Measurements from ENCODE around the gene SLC37A2. TPM values are rescaled to one million over a fixed set of nuclear protein-coding genes. Genes with fewer than 3 reads are reported as not detected.

SLC37A2 gene
- total and polyA plus RNA-seq, 2 of the 13 experiments (the other 11 are each of a cell fraction or from before 2014, with no cell fraction given): 4.6 to 7.1 TPM

DNA sequence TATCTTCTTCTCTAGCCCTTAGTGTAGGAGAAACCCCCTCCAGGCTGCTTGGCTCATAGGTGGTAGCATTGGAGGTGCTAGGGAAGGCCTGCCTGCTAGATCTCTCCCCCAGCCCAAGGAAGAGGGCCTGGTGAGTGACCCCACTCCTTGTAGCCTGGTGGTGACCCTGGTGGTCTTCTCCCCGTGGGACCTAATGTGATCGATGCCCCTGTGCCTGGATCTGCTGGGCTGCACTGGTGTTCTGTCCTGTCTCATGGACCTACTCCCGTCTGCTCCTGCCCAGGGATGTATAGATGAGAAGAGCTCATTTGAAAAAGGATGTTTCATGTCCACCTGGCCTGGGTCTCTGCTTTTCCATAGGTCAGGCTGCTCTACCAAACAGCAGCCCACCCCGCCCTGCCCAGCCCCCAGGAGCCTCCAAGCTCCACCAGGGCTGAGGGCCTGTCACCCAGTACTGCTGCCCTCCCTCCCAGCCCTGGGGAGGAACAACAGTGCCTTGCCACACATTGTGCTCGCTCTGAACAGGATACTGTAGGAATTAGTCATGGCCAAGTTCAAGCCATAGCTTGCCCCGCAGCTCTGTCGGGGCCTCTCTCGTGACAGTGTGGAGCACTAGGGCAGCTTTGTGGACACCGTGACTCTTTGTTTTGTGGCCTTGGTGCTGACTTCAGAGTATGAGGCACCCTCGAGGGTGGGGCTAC is 19.7 kb downstream of the SLC37A2 start (continued):
- peak; percentile 34 for TF ChIP-seq SKI (IDR thresholded peaks at IDR 0.05; ENCODE audit: partially characterized antibody)
- 0 out of 2 replicates have a peak, but pooled peaks have one; percentile 19 for TF ChIP-seq FOSL2 (CRISPR knock-in tag; IDR thresholded peaks at IDR 0.05)
- no peak for TF ChIP-seq ZNF768 (CRISPR knock-in tag; IDR thresholded peaks at IDR 0.05)
- no peak for TF ChIP-seq FOSL1 (CRISPR knock-in tag; IDR thresholded peaks at IDR 0.05; ENCODE audit: borderline replicate concordance)
- TF ChIP-seq, protein P1, sequence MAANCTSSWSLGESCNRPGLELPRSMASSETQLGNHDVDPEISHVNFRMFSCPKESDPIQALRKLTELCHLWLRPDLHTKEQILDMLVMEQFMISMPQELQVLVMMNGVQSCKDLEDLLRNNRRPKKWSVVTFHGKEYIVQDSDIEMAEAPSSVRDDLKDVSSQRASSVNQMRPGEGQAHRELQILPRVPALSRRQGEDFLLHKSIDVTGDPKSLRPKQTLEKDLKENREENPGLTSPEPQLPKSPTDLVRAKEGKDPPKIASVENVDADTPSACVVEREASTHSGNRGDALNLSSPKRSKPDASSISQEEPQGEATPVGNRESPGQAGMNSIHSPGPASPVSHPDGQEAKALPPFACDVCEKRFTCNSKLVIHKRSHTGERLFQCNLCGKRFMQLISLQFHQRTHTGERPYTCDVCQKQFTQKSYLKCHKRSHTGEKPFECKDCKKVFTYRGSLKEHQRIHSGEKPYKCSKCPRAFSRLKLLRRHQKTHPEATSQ (CRISPR knock-in tag; IDR thresholded peaks at IDR 0.05; ENCODE audit: borderline replicate concordance): no peak
- no peak for TF ChIP-seq CREM (IDR thresholded peaks at IDR 0.05)
- no peak for TF ChIP-seq CREM (CRISPR knock-in tag; IDR thresholded peaks at IDR 0.05)
- no peak for TF ChIP-seq SALL1 (CRISPR knock-in tag; IDR thresholded peaks at IDR 0.05)
- TF ChIP-seq TSC22D2 (CRISPR knock-in tag; IDR thresholded peaks at IDR 0.05; ENCODE audit: borderline replicate concordance): no peak
- TF ChIP-seq ZC3H13 (CRISPR knock-in tag; IDR thresholded peaks at IDR 0.05): no peak
- TF ChIP-seq CAMTA2 (CRISPR knock-in tag; IDR thresholded peaks at IDR 0.05; ENCODE audit: borderline replicate concordance): no peak
- TF ChIP-seq PATZ1 (CRISPR knock-in tag; IDR thresholded peaks at IDR 0.05): peak; percentile 17; the same call in 1 of the 2 replicates
- TF ChIP-seq ARID5B (CRISPR knock-in tag; IDR thresholded peaks at IDR 0.05): peak; percentile 46; the same call in 1 of the 2 replicates
- peak; percentile 35; the same call in 1 of the 2 replicates for TF ChIP-seq SAP130 (CRISPR knock-in tag; IDR thresholded peaks at IDR 0.05; ENCODE audit: low read depth)
- TF ChIP-seq RNF219 (CRISPR knock-in tag; IDR thresholded peaks at IDR 0.05): no peak
- TF ChIP-seq, protein P2, sequence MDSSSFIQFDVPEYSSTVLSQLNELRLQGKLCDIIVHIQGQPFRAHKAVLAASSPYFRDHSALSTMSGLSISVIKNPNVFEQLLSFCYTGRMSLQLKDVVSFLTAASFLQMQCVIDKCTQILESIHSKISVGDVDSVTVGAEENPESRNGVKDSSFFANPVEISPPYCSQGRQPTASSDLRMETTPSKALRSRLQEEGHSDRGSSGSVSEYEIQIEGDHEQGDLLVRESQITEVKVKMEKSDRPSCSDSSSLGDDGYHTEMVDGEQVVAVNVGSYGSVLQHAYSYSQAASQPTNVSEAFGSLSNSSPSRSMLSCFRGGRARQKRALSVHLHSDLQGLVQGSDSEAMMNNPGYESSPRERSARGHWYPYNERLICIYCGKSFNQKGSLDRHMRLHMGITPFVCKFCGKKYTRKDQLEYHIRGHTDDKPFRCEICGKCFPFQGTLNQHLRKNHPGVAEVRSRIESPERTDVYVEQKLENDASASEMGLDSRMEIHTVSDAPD (CRISPR knock-in tag; IDR thresholded peaks at IDR 0.05): no peak
- no peak for TF ChIP-seq SRY (CRISPR knock-in tag; IDR thresholded peaks at IDR 0.05)
